B cell (primary cell): ENCODE results near the gene EEFSEC. TPM values are rescaled to one million over a fixed set of nuclear protein-coding genes. Genes with fewer than 3 reads are reported as not detected.

ENCODE experiments used
- ATAC-seq: fragments of 200-7000 bp; cut with Tn5 transposase; one replicate; pipeline ENCODE4 v1.10.0; 2021; ENCODE audit warnings: low read depth, mild to moderate bottlenecking, moderate number of reproducible peaks, moderate library complexity
- CTCF ChIA-PET: fragments of 350-600 bp; sonication (Branson Sonifier 250); formaldehyde crosslinking; loops from one replicate; lab custom pipeline; 2021; ENCODE audit warnings: antibody characterized with exemption, inconsistent platforms; lab: Charles Lee
- POLR2A ChIA-PET: fragments of 350-600 bp; sonication (Branson Sonifier 250); formaldehyde crosslinking; loops from one replicate; lab custom pipeline; 2021; ENCODE audit warnings: antibody characterized with exemption; lab: Charles Lee
- DNase-seq: peaks from one replicate; pipeline ENCODE4 v3.0.0; 2013
- H2AFZ ChIP-seq: 2 replicates; pipeline ENCODE4 v1.6.1; 2012; ENCODE audit warnings: mild to moderate bottlenecking, low read depth, low read length; ENCODE audit not compliant: insufficient read depth, poor library complexity, severe bottlenecking
- H3K27ac ChIP-seq, 2 donors: 1 replicate in 1 of 2; 2 replicates in 1 of 2; pipeline ENCODE4 v1.5.1; 2012 to 2013; ENCODE audit warnings: low read length in 2 of 2, mild to moderate bottlenecking in 2 of 2, moderate library complexity in 1 of 2
- H3K27me3 ChIP-seq, 4 experiments: fragments of 200-600 bp in 1 of 4; sonication (generic) in 1 of 4; replicated peaks in 1 of 4; 1 replicate in 2 of 4; 2 replicates in 2 of 4; pipeline versions ENCODE4 v1.6.1 to v1.7.0; 2013 to 2016; ENCODE audit warnings: low read length in 3 of 4, mild to moderate bottlenecking in 2 of 4, mixed read lengths in 1 of 4, moderate library complexity in 1 of 4; ENCODE audit not compliant: insufficient read depth in 4 of 4, control insufficient read depth in 3 of 4; ENCODE audit errors: control extremely low read depth in 1 of 4
- H3K36me3 ChIP-seq, 2 experiments: replicated peaks in 1 of 2; 1 replicate in 1 of 2; 2 replicates in 1 of 2; pipeline versions ENCODE4 v1.6.1 to v1.7.1; 2013; ENCODE audit warnings: low read length in 1 of 2; ENCODE audit not compliant: insufficient read depth in 2 of 2, control insufficient read depth in 1 of 2; ENCODE audit errors: control extremely low read depth in 1 of 2, extremely low read depth in 1 of 2
- H3K4me1 ChIP-seq, 2 donors: fragments of 200-600 bp in 1 of 2; sonication (generic) in 1 of 2; 1 replicate in 1 of 2; 2 replicates in 1 of 2; pipeline versions ENCODE4 v1.5.1 to v1.6.1; 2013 to 2017; ENCODE audit warnings: low read length in 2 of 2; ENCODE audit not compliant: control insufficient read depth in 2 of 2, insufficient read depth in 2 of 2
- H3K4me2 ChIP-seq: replicated peaks from 2 replicates; pipeline ENCODE3; 2012; ENCODE audit warnings: mild to moderate bottlenecking, low read depth, low read length; ENCODE audit not compliant: poor library complexity, severe bottlenecking
- H3K4me3 ChIP-seq, 5 experiments: fragments of 200-600 bp in 1 of 5; sonication (generic) in 1 of 5; 1 replicate in 3 of 5; 2 replicates in 2 of 5; pipeline versions ENCODE4 v1.5.1 to v1.7.0; 2011 to 2016; ENCODE audit warnings: low read length in 4 of 5, mild to moderate bottlenecking in 4 of 5, low read depth in 2 of 5, control low read depth in 1 of 5, moderate library complexity in 1 of 5; ENCODE audit not compliant: insufficient read depth in 1 of 5; ENCODE audit errors: control extremely low read depth in 1 of 5, extremely low read depth in 1 of 5
- H3K79me2 ChIP-seq: fragments of 200-600 bp; sonication (generic); one replicate; pipeline ENCODE4 v1.6.0; 2016; ENCODE audit warnings: low read length; ENCODE audit not compliant: control insufficient read depth, insufficient read depth
- H3K9ac ChIP-seq: fragments of 200-600 bp; sonication (generic); 2 replicates; pipeline ENCODE4 v1.6.1; 2017; ENCODE audit warnings: mild to moderate bottlenecking, low read length, moderate library complexity
- H3K9me3 ChIP-seq, 3 donors: one replicate each; pipeline versions ENCODE4 v1.6.1 to v1.7.1; 2013; ENCODE audit warnings: low read length in 2 of 3; ENCODE audit not compliant: control insufficient read depth in 2 of 3, insufficient read depth in 1 of 3; ENCODE audit errors: control extremely low read depth in 1 of 3
- H4K20me1 ChIP-seq: 2 replicates; pipeline ENCODE4 v1.6.0; 2012; ENCODE audit warnings: mild to moderate bottlenecking, low read length; ENCODE audit not compliant: insufficient read depth, control insufficient read depth, poor library complexity, severe bottlenecking
- H3K27ac Mint-ChIP-seq: one replicate; pipeline ENCODE4 v1.8.0; 2021; ENCODE audit warnings: mixed read lengths
- H3K27me3 Mint-ChIP-seq: one replicate; pipeline ENCODE4 v1.8.0; 2021; ENCODE audit warnings: mixed read lengths
- H3K4me1 Mint-ChIP-seq: one replicate; pipeline ENCODE4 v1.8.0; 2021; ENCODE audit warnings: mixed read lengths
- H3K4me3 Mint-ChIP-seq: one replicate; pipeline ENCODE4 v1.8.0; 2021; ENCODE audit warnings: mixed read lengths
- H3K9me3 Mint-ChIP-seq: one replicate; pipeline ENCODE4 v1.8.0; 2022; ENCODE audit warnings: mixed read lengths; ENCODE audit not compliant: insufficient read depth
- CTCF ChIP-seq: fragments of 200-600 bp; IDR thresholded peaks from one replicate; pipeline ENCODE4 v1.8.0; 2022; ENCODE audit warnings: antibody characterized with exemption, mild to moderate bottlenecking
- EZH2 ChIP-seq: IDR thresholded peaks from 2 replicates; pipeline ENCODE4 v1.6.1; 2012; ENCODE audit warnings: borderline replicate concordance, low read depth, mild to moderate bottlenecking, moderate library complexity, low read length; ENCODE audit not compliant: insufficient read depth, poor library complexity, severe bottlenecking
- WGBS: methylation state at CpG from one replicate; pipeline ENCODE4 v1.1.5; 2013; ENCODE audit warnings: missing lambda C conversion rate; ENCODE audit not compliant: insufficient coverage; 5-methylcytosine and 5-hydroxymethylcytosine counted together
- intact Hi-C: fragments of 100-400 bp; cut with micrococcal nuclease; formaldehyde crosslinking; loops from one replicate; pipeline ENCODE4 v1.10.0; 2022
- polyA plus RNA-seq: library from polyadenylated mRNA; depleted of rRNA; stranded (reverse); fragments of >200 nt; gene quantifications from 2 replicates; pipeline ENCODE4 v1.2.3, GENCODE V29; 2012
- total RNA-seq, 2 donors: library from RNA; stranded (reverse); fragments of 120-200 nt in 1 of 2; gene quantifications; 1 replicate in 1 of 2; 2 replicates in 1 of 2; pipeline versions ENCODE4 v1.2.3 to v1.2.4, GENCODE V29; 2013 to 2022

The EEFSEC gene
- total and polyA plus RNA-seq, 2 donors (not counting 1 experiment from before 2014, with no cell fraction given) = 17.9 to 18.4 TPM

GRCh38 chr3:128388932-128389331 lies 235.7 kb downstream of the EEFSEC start:
- Histone ChIP-seq H3K9ac (no peak overlapping the region), H3K9me3 (no peaks in the 10 kb centered on the region), H3K27me3 (no peaks in the 10 kb centered on the region), H4K20me1 (no peaks in the 10 kb centered on the region), H3K4me3 (no peak overlapping the region), H3K27ac (no peak overlapping the region), H2AFZ (no peak overlapping the region), H3K4me2 (no peak overlapping the region), H3K36me3 (no peaks in the 10 kb centered on the region), H3K79me2 (no peaks in the 10 kb centered on the region), H3K4me1 (no peaks in the 10 kb centered on the region)
- POLR2A ChIA-PET = no interaction called here
- CTCF ChIA-PET = no interaction called here
- Mint-ChIP-seq H3K4me3 (no peak overlapping the region), H3K4me1 (no peaks in the 10 kb centered on the region), H3K27me3 (no peaks in the 10 kb centered on the region), H3K27ac (no peak overlapping the region), H3K9me3 (no peaks in the 10 kb centered on the region)
- TF ChIP-seq EZH2 (no peak), CTCF (no peak)
- intact Hi-C loops = no loop called here
- 100% methylated on average over 9 of the region's 9 CpGs for WGBS
- DNase-seq = no peak
- no peak for ATAC-seq

GRCh38 chr3:128390867-128391266 lies 237.6 kb downstream of the EEFSEC start:
- intact Hi-C loops = no loop called here
- no peak overlapping the region for H3K4me2 ChIP-seq
- no peak for TF ChIP-seq CTCF
- no peak for TF ChIP-seq EZH2
- DNase-seq = no peak
- Mint-ChIP-seq H3K27me3 (no peaks in the 10 kb centered on the region), H3K4me1 (no peaks in the 10 kb centered on the region), H3K27ac (no peak overlapping the region), H3K9me3 (no peaks in the 10 kb centered on the region), H3K4me3 (no peak overlapping the region)
- H3K79me2 ChIP-seq = no peaks in the 10 kb centered on the region
- no peaks in the 10 kb centered on the region for H4K20me1 ChIP-seq
- ChIA-PET CTCF (no interaction called here), POLR2A (no interaction called here)
- 99% methylated on average over 9 of the region's 9 CpGs for WGBS
- no peaks in the 10 kb centered on the region for H3K27me3 ChIP-seq
- no peak overlapping the region for H3K27ac ChIP-seq
- H3K9ac ChIP-seq = no peak overlapping the region
- no peak overlapping the region for H3K4me3 ChIP-seq
- H3K4me1 ChIP-seq = no peaks in the 10 kb centered on the region
- H3K9me3 ChIP-seq = no peaks in the 10 kb centered on the region
- H2AFZ ChIP-seq = no peak overlapping the region
- H3K36me3 ChIP-seq = no peaks in the 10 kb centered on the region
- no peak for ATAC-seq
